NB4 (cell line): ENCODE results near the gene DYSF.

Source experiments
- CTCF ChIP-seq: IDR thresholded peaks from one replicate; pipeline ENCODE4 v1.5.1; 2012; ENCODE audit warnings: low read depth, low read length
- MAX ChIP-seq: IDR thresholded peaks from 2 replicates; pipeline ENCODE4 v1.6.1; 2011; ENCODE audit warnings: low read depth, low read length
- MYC ChIP-seq: IDR thresholded peaks from 2 replicates; pipeline ENCODE4 v1.6.1; 2011; ENCODE audit warnings: low read depth, low read length
- POLR2A ChIP-seq: IDR thresholded peaks from 2 replicates; pipeline ENCODE4 v1.6.1; 2011; ENCODE audit warnings: mild to moderate bottlenecking; ENCODE audit not compliant: insufficient read length; ENCODE audit errors: extremely low read depth

- TF ChIP-seq CTCF (no peak), POLR2A (no peak), MYC (no peak), MAX (no peak)
Measured at GRCh38 chr2:71727562-71727961, 274.2 kb downstream of the DYSF start.
